GM19193 (cell line): Measurements from ENCODE around the gene BDNF.

Source experiments
- POLR2A ChIP-seq: IDR thresholded peaks from 4 replicates; pipeline ENCODE4 v1.6.1; 2011; ENCODE audit not compliant: insufficient read depth, insufficient read length; ENCODE audit errors: extremely low read depth

The BDNF gene

GRCh38 chr11:27622541-27623300, 77.5 kb downstream of the BDNF start:
- no peak for TF ChIP-seq POLR2A

- TF ChIP-seq POLR2A, result no peak
Measured at GRCh38 chr11:27621405-27622161, 78.7 kb downstream of the BDNF start.

GRCh38 chr11:27619763-27620335, 80.4 kb downstream of the BDNF start:
- TF ChIP-seq POLR2A, result no peak

GRCh38 chr11:27619039-27619574, 81.1 kb downstream of the BDNF start:
- no peak for TF ChIP-seq POLR2A

GRCh38 chr11:27618281-27618915, 81.9 kb downstream of the BDNF start:
- TF ChIP-seq POLR2A, result no peak

- no peak for TF ChIP-seq POLR2A
Measured at GRCh38 chr11:27616711-27617110, 83.5 kb downstream of the BDNF start.

- TF ChIP-seq POLR2A, result no peak
Measured at GRCh38 chr11:27615833-27616232, 84.4 kb downstream of the BDNF start.

GRCh38 chr11:27614092-27614491, 86.2 kb downstream of the BDNF start:
- no peak for TF ChIP-seq POLR2A

- no peak for TF ChIP-seq POLR2A
Measured at GRCh38 chr11:27612932-27613880, 87.0 kb downstream of the BDNF start.

- TF ChIP-seq POLR2A, result no peak
Measured at GRCh38 chr11:27611947-27612455, 88.3 kb downstream of the BDNF start.

GRCh38 chr11:27611390-27611789, 88.9 kb downstream of the BDNF start:
- TF ChIP-seq POLR2A, result no peak

- TF ChIP-seq POLR2A, result no peak
Measured at GRCh38 chr11:27610946-27611345, 89.3 kb downstream of the BDNF start.

GRCh38 chr11:27610280-27610679, 90.0 kb downstream of the BDNF start:
- no peak for TF ChIP-seq POLR2A

GRCh38 chr11:27608951-27609350, 91.3 kb downstream of the BDNF start:
- no peak for TF ChIP-seq POLR2A

- no peak for TF ChIP-seq POLR2A
Measured at GRCh38 chr11:27605422-27605821, 94.8 kb downstream of the BDNF start.
